Subcutaneous adipose tissue (tissue), 4 donors: Measurements from ENCODE around the gene TBATA. TPM values are rescaled to one million over a fixed set of nuclear protein-coding genes. Genes with fewer than 3 reads are reported as not detected.

Experiments used
- CTCF ChIP-seq: fragments of 450-650 bp; IDR thresholded peaks from one replicate; pipeline ENCODE4 v1.5.1; 2016; ENCODE audit warnings: low read depth, mild to moderate bottlenecking, control low read depth, antibody characterized with exemption, moderate library complexity
- total RNA-seq, 4 donors: library from RNA; depleted of rRNA; stranded (reverse); fragments of >200 nt; gene quantifications; one replicate each; pipeline ENCODE4 v1.1.0, GENCODE V29; 2016

Gene TBATA
- total RNA-seq, 4 donors from 2014 or later = 1.1 TPM; not detected in 3

DNA sequence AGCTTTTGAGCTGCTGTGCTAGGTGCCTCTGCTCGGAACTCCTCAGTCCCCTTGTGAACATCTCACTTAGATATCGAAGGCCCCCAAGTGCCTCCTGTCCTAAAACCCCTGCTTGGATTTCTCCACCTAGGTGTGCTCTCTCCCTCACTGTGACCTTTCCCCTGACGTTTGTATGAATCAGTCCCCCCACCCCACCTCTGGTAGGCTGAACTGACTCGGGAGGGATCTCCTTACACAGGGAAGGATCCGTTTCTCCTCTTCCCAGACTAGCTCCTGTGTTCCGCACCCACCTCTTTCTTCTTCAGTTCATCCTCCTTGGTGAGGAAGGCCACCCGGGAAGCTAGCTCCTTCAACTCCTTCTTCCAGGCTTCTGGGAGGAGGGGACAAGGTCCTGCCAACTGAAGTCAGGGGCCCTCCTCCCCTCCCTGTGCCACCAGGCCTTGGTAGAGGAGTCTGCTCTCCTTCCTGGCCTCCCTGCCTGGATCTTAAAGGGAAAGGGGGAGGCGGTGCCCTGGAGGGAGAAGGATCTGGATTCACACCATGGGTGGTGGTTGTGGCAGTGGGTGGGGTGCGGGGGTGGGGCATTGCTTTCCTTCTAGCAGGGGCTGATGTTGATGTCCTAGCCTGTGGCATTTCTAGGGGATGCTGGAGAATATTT is 6.8 kb downstream of the TBATA start:
- TF ChIP-seq CTCF = no peak

DNA sequence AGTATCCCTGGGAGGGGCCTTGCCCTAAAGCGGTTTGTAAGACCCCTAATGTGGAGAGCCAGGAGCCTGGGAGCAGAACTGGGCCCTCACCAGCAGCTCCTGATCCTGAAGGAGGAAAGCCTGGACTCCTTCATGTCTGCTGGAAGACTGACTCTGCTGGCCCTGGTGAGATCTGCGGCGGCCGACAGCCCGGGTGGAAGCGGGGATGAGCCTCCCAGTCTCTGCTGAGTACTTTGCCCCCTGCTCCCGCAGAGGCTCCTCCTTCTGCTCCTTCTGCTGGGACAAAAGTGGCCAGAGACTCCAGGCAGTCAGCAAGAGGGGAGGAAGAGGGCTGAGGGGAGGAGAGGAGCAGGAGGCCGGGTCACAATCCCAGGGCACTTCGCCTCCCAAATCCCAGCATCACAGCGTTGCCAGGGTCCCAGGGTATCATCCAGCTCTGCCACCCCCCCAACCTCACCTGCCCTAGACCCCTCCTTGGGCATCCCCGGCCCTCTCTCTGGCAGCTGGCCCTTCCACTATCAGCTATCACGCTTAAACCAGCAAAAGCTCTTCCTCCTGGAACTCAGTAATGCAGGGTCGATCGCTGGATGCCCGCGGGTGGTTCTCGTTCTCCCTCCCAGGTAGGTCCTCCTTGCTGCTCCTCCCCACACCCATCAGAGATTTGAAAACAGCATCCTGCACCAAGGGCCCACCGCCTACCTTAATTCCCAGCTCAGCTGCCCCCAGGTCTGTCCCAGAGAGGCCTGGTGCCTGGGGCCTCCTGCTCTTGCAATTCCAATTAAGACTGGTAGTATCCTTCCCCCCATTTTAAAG is 7.9 kb downstream of the TBATA start:
- TF ChIP-seq CTCF = no peak

GRCh38 chr10:70776455-70777005 is 8.6 kb downstream of the TBATA start:
- TF ChIP-seq CTCF = no peak

DNA sequence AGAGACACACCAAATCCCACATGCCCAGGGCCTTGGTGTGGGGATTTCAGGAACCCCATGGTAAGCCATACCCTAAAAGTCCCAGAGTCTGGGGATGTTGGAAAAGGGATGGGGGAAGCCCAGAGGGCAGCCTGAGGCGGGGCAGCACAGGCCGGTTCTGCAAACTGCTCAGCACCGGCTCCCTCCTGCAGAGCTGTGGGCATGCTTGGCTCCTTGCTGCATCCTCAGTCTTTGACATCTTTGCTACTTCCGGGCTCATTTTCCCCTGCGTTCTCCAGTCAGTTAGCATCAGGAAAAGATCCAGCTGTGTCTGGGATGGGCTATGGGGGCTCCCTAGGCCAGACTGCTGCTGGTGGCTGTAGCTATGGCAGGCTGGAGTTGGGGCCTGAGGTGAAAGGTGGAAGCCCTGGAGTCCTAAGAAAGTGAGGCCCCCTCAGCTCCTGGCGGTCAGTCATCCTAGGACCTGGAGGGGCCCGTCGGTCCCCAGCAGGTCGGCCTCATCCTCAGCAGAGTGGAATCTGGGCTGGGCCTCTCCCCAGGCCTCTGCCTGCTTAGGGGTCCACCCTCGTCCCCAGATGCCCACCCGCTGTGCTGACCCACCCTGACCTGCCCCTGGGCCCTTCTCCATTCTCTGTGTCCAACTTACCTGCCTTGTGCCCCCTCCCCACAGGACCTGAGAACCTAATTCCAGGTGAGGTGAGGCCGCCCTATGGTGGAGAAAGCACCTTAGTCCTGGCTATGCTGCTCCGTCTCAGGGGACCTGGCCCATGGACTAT is 9.3 kb downstream of the TBATA start:
- TF ChIP-seq CTCF = no peak

DNA sequence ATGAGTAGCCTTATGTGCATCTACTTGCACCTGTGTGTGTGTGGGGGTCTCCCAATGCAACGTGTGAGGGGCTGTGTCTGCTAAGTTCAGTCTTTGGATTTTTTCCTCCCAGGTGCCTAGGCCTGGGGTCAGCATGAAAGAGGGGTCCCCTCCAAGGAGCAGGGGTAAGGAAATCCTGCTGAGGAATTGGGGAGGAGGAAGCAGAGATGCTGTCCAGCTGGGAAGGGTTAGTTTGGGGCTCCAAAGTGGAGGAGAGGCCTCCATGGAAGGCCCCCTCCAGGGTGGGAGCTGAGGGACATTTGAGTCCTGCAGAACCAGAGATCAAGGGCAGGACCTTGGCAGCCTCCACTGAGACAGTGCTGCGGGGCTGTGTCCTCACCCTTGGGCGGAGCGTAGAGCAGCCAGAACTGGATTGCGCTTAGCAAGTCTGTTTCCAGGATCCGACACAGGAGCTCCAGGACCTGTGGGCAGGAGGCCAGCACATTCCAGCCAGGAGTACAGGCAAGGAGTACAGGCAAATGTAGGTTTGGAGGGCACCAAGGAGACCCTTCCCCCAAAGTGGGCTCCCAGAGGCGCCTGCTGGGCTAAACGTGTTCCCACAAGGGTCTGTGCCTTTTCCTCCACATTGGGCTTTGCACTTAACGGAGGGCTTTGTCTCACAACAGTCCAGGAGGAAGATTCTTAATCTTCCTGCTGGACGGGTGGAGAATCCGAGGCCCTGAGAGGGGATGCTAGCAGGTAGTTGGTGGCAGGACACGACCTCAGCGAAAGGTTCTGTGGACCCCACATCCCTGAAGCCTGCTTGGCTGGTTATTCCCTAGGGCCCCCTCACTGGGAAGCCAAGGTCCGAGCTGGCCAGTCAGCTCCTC is 10.1 kb downstream of the TBATA start:
- no peak for TF ChIP-seq CTCF

DNA sequence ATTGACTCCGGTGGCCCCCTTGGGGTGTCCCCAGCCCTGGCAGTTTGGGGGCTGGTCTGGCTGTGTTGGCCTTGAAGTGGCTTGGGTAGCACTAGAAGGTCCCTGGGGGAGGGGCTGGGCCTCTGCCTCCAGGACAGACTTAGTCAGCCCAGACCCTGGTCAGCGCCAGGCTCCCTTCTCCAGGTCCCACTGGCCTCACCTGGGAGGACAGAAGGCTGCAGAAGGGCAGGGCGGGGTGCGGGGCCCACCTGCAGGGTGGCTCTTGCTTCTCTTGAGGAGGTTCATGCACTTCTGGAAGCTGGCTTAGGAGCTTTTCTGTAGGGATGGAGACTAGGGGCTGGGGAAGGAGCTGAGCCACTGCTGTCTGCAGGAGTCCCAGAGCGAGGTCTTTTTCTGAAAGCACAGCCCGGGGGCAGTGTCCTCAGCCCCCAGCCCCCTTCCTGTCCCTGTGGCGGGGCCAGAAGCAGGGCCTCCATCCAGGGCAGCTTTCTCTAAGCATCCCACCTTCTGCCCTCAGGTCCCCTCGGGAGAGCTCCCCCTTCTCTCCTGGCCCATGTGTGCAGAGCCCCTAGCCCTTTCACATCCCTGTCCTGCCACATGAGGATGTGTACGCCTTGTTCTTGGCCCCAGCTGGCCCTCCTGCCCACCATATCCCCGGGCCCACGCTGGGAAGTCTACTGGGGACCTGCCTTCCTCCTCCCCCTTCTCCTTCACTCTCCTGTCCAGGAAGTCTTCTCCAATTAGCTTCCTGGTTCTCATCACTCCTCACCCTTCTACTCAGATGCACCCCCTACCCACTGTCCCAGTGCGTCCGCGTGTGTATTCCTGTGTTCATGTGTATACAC is 11.0 kb downstream of the TBATA start:
- TF ChIP-seq CTCF = no peak
